Peyer's patch (tissue), 4 donors: ENCODE results near the gene ZNF346.

ENCODE experiments used
- POLR2A ChIP-seq, 2 donors: fragments of 450-650 bp; IDR thresholded peaks; one replicate each; pipeline ENCODE4 v1.5.1; 2017; ENCODE audit warnings: antibody characterized with exemption in 2 of 2, mild to moderate bottlenecking in 2 of 2, moderate library complexity in 2 of 2
- TF ChIP-seq, protein P1 (sequence below), 6 experiments: fragments of 450-650 bp in 4 of 6; fragments of 200-600 bp in 2 of 6; sonication (generic) in 1 of 6; IDR thresholded peaks; one replicate each; pipeline ENCODE4 v1.5.1; 2017 to 2019; ENCODE audit warnings: antibody characterized with exemption in 6 of 6, mild to moderate bottlenecking in 3 of 6, moderate library complexity in 1 of 6

DNA sequence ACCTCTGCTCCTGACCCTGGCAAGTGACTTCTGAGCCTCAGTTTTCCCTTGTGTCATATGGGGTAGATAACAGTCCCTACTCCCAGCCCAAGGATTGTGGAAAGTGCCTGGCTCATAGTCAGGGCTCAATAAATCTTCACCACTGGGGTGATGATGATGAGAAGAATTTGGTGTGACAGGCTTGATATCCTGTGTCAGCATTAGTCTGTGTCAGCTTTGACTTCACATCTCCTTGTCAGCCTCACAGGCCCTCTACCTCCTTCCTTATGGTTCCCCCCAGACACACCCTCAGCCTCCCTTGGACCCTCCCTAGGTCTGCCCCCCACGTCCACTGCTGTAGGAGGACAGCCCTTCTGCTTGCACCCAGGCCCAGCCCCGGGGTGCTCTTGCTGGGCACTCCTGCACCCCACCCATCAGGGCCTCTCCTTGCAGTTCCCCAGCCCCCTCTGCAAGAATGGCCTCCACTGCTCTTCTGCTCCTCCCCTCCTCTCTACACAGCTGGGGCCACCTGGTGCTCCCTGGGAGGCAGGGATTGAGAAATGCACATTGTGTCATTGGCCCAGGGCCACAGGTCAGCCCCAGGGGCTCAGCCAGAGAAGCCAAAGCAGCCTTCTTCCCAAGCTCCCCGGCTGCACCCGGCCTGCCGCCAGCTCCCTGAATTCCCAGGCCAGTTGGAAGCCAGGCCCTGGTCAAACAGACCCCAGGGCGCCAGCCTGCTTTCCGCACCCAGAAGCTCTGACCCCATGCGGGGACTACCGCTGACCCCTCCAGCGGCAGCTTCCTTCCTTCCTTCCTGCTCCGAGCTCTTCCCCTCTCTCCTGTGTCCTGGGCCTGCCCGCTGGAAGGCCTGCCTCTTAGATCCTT is 72.0 kb downstream of the ZNF346 start:
- TF ChIP-seq POLR2A (IDR thresholded peaks at IDR 0.05): no peak
- TF ChIP-seq, protein P1, sequence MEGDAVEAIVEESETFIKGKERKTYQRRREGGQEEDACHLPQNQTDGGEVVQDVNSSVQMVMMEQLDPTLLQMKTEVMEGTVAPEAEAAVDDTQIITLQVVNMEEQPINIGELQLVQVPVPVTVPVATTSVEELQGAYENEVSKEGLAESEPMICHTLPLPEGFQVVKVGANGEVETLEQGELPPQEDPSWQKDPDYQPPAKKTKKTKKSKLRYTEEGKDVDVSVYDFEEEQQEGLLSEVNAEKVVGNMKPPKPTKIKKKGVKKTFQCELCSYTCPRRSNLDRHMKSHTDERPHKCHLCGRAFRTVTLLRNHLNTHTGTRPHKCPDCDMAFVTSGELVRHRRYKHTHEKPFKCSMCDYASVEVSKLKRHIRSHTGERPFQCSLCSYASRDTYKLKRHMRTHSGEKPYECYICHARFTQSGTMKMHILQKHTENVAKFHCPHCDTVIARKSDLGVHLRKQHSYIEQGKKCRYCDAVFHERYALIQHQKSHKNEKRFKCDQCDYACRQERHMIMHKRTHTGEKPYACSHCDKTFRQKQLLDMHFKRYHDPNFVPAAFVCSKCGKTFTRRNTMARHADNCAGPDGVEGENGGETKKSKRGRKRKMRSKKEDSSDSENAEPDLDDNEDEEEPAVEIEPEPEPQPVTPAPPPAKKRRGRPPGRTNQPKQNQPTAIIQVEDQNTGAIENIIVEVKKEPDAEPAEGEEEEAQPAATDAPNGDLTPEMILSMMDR (IDR thresholded peaks at IDR 0.05): no peak
